Caco-2 (cell line): ENCODE data around the gene ACTN1. TPM values are rescaled to one million over a fixed set of nuclear protein-coding genes. Genes with fewer than 3 reads are reported as not detected.

Experiments used
- BruUV-seq: library from RNA; stranded (reverse); fragments of 400-500 nt; replicated peaks from 2 replicates; lab custom pipeline; 2021; lab: Mats Ljungman, UMichigan
- CTCF ChIA-PET: fragments of 300-600 bp; sonication (Branson Sonifier 250); formaldehyde crosslinking; loops from one replicate; lab custom pipeline; 2022; ENCODE audit warnings: antibody characterized with exemption; lab: Charles Lee
- POLR2A ChIA-PET: fragments of 300-600 bp; sonication (Branson Sonifier 250); formaldehyde crosslinking; loops from one replicate; lab custom pipeline; 2022; ENCODE audit warnings: antibody characterized with exemption; lab: Charles Lee
- DNase-seq, 2 experiments: peaks; one replicate each; pipeline versions ENCODE4 v3.0.0 to v3.0.0-alpha.2; 2020 to 2022
- H3K27me3 ChIP-seq: replicated peaks from 2 replicates; pipeline ENCODE4 v1.6.0; 2011; ENCODE audit warnings: low read length; ENCODE audit not compliant: control insufficient read depth, insufficient read depth
- H3K36me3 ChIP-seq: 2 replicates; pipeline ENCODE4 v1.5.1; 2011; ENCODE audit warnings: low read length; ENCODE audit not compliant: control insufficient read depth, insufficient read depth
- H3K4me1 ChIP-seq: fragments of 250-450 bp; sonication (Bioruptor Pico); 2 replicates; pipeline ENCODE4 v1.5.1; 2020; ENCODE audit warnings: mild to moderate bottlenecking
- H3K4me3 ChIP-seq: 2 replicates; pipeline ENCODE4 v1.5.1; 2011; ENCODE audit warnings: low read depth, mild to moderate bottlenecking, control low read depth, low read length
- H3K9me3 ChIP-seq: fragments of 250-450 bp; sonication (Bioruptor Pico); 2 replicates; pipeline ENCODE4 v1.5.1; 2020; ENCODE audit warnings: mild to moderate bottlenecking, moderate library complexity
- H3K27ac Mint-ChIP-seq: one replicate; pipeline ENCODE4 v1.8.0; 2022; ENCODE audit warnings: mixed read lengths; ENCODE audit not compliant: unreplicated experiment
- H3K27me3 Mint-ChIP-seq: one replicate; pipeline ENCODE4 v1.8.0; 2022; ENCODE audit warnings: mixed read lengths; ENCODE audit not compliant: insufficient read depth, unreplicated experiment
- H3K36me3 Mint-ChIP-seq: one replicate; pipeline ENCODE4 v1.8.0; 2022; ENCODE audit warnings: mild to moderate bottlenecking, mixed read lengths; ENCODE audit not compliant: insufficient read depth, unreplicated experiment
- H3K4me1 Mint-ChIP-seq: one replicate; pipeline ENCODE4 v1.8.0; 2022; ENCODE audit warnings: low read depth, mixed read lengths; ENCODE audit not compliant: unreplicated experiment
- H3K4me3 Mint-ChIP-seq: one replicate; pipeline ENCODE4 v1.8.0; 2022; ENCODE audit warnings: mild to moderate bottlenecking, moderate library complexity, mixed read lengths; ENCODE audit not compliant: unreplicated experiment
- H3K9me3 Mint-ChIP-seq: one replicate; pipeline ENCODE4 v1.8.0; 2022; ENCODE audit warnings: mixed read lengths; ENCODE audit not compliant: unreplicated experiment
- CTCF ChIP-seq, 2 experiments: fragments of 200-600 bp in 1 of 2; IDR thresholded peaks; 1 replicate in 1 of 2; 2 replicates in 1 of 2; pipeline versions ENCODE4 v1.5.1 to v1.8.0; 2011 to 2022; ENCODE audit warnings: antibody characterized with exemption in 1 of 2, control low read depth in 1 of 2, inconsistent platforms in 1 of 2, low read depth in 1 of 2, low read length in 1 of 2, mild to moderate bottlenecking in 1 of 2, moderate library complexity in 1 of 2; ENCODE audit not compliant: insufficient read depth in 1 of 2, severe bottlenecking in 1 of 2, unreplicated experiment in 1 of 2
- intact Hi-C: fragments of 100-400 bp; cut with micrococcal nuclease; formaldehyde crosslinking; loops from one replicate; pipeline ENCODE4 v1.10.0; 2022; ENCODE audit not compliant: unreplicated experiment
- total RNA-seq: library from RNA; stranded (reverse); gene quantifications from 2 replicates; pipeline ENCODE4 v1.2.3, GENCODE V29; 2022

Gene ACTN1
- total RNA-seq, 1 experiment from 2014 or later = 170 TPM

GRCh38 chr14:68994056-68994455, 15.0 kb upstream of the ACTN1 start:
- no peaks in the 10 kb centered on the region for H3K9me3 ChIP-seq
- TF ChIP-seq CTCF (IDR thresholded peaks at IDR 0.05; ENCODE audit: insufficient read depth in 1 of 2, low read depth in 1 of 2, low read length in 1 of 2, severe bottlenecking in 1 of 2, unreplicated experiment in 1 of 2) = no peak
- ChIA-PET CTCF (no interaction called here), POLR2A (no interaction called here)
- H3K4me1 ChIP-seq = no peaks in the 10 kb centered on the region
- H3K27me3 ChIP-seq = no peaks in the 10 kb centered on the region
- H3K36me3 ChIP-seq = no peaks in the 10 kb centered on the region
- Mint-ChIP-seq H3K36me3 (no peaks in the 10 kb centered on the region), H3K27me3 (no peaks in the 10 kb centered on the region), H3K9me3 (no peaks in the 10 kb centered on the region), H3K4me3 (no peak overlapping the region), H3K27ac (no peak overlapping the region), H3K4me1 (no peaks in the 10 kb centered on the region)
- intact Hi-C loops = no loop called here
- no TSS peak for BruUV-seq
- DNase-seq = no peak
- H3K4me3 ChIP-seq = no peak overlapping the region

- no peaks in the 10 kb centered on the region for H3K9me3 Mint-ChIP-seq
- Histone ChIP-seq H3K9me3 (no peaks in the 10 kb centered on the region), H3K4me1 (no peaks in the 10 kb centered on the region), H3K27me3 (no peaks in the 10 kb centered on the region), H3K4me3 (no peak overlapping the region), H3K36me3 (no peaks in the 10 kb centered on the region)
- POLR2A ChIA-PET = no interaction called here
- no peak overlapping the region for H3K4me3 Mint-ChIP-seq
- CTCF ChIA-PET = no interaction called here
- intact Hi-C loops = no loop called here
- BruUV-seq = no TSS peak
- peak in 1 of 2 experiments; percentile 39 for DNase-seq
- no peaks in the 10 kb centered on the region for H3K27me3 Mint-ChIP-seq
- H3K27ac Mint-ChIP-seq = no peak overlapping the region
- H3K36me3 Mint-ChIP-seq = no peaks in the 10 kb centered on the region
- H3K4me1 Mint-ChIP-seq = no peaks in the 10 kb centered on the region
- TF ChIP-seq CTCF (IDR thresholded peaks at IDR 0.05; ENCODE audit: insufficient read depth in 1 of 2, low read depth in 1 of 2, low read length in 1 of 2, severe bottlenecking in 1 of 2, unreplicated experiment in 1 of 2) = no peak
These were observed 8.5 kb upstream of the ACTN1 start for GRCh38 chr14:68987653-68988036.

- Mint-ChIP-seq H3K9me3 (no peaks in the 10 kb centered on the region), H3K27ac (no peak overlapping the region), H3K4me1 (no peaks in the 10 kb centered on the region), H3K4me3 (no peak overlapping the region), H3K36me3 (no peaks in the 10 kb centered on the region), H3K27me3 (no peaks in the 10 kb centered on the region)
- Histone ChIP-seq H3K9me3 (no peaks in the 10 kb centered on the region), H3K36me3 (no peaks in the 10 kb centered on the region), H3K27me3 (no peaks in the 10 kb centered on the region), H3K4me1 (no peaks in the 10 kb centered on the region), H3K4me3 (no peak overlapping the region)
- intact Hi-C loops = no loop called here
- BruUV-seq = no TSS peak
- ChIA-PET CTCF (no interaction called here), POLR2A (no interaction called here)
- TF ChIP-seq CTCF (IDR thresholded peaks at IDR 0.05; ENCODE audit: insufficient read depth in 1 of 2, low read depth in 1 of 2, low read length in 1 of 2, severe bottlenecking in 1 of 2, unreplicated experiment in 1 of 2) = no peak
- no peak for DNase-seq
These were observed 8.0 kb upstream of the ACTN1 start for GRCh38 chr14:68986926-68987652.
